Measurements from ENCODE around the gene RSU1.

Gene RSU1

GRCh38 chr10:16675334-16675733, 141.9 kb downstream of the RSU1 start:
- no peak for TF ChIP-seq CTCF (IDR thresholded peaks at IDR 0.05; ENCODE audit: low read depth, low read length, missing control alignments)
- DNase-seq (ENCODE audit: low read depth), result no peak
- no peak overlapping the region for H3K4me3 ChIP-seq (ENCODE audit: low read depth, low read length)

GRCh38 chr10:16674147-16674703, 143.0 kb downstream of the RSU1 start:
- in situ Hi-C loops (cut with HindIII; ENCODE audit: low sequenced_read_pairs), result no loop called here
- no peak for DNase-seq (ENCODE audit: low read depth)
- no peak overlapping the region for H3K4me3 ChIP-seq (ENCODE audit: low read depth, low read length)
- TF ChIP-seq CTCF (IDR thresholded peaks at IDR 0.05; ENCODE audit: low read depth, low read length, missing control alignments), result no peak

More at GRCh38 chr10:16675334-16675733, 141.9 kb downstream of the RSU1 start:
- in situ Hi-C loops (cut with HindIII; ENCODE audit: low sequenced_read_pairs), result no loop called here

GRCh38 chr10:16673443-16673842, 143.8 kb downstream of the RSU1 start:
- no peak for TF ChIP-seq CTCF (IDR thresholded peaks at IDR 0.05; ENCODE audit: low read depth, low read length, missing control alignments)
- DNase-seq (ENCODE audit: low read depth), result no peak
- in situ Hi-C loops (cut with HindIII; ENCODE audit: low sequenced_read_pairs), result no loop called here
- H3K4me3 ChIP-seq (ENCODE audit: low read depth, low read length), result no peak overlapping the region

- no peak overlapping the region for H3K4me3 ChIP-seq (ENCODE audit: low read depth, low read length)
- in situ Hi-C loops (cut with HindIII; ENCODE audit: low sequenced_read_pairs), result no loop called here
- no peak for DNase-seq (ENCODE audit: low read depth)
- TF ChIP-seq CTCF (IDR thresholded peaks at IDR 0.05; ENCODE audit: low read depth, low read length, missing control alignments), result no peak
These were observed 153.8 kb downstream of the RSU1 start for GRCh38 chr10:16663444-16663843.

GRCh38 chr10:16662923-16663322, 154.3 kb downstream of the RSU1 start:
- H3K4me3 ChIP-seq (ENCODE audit: low read depth, low read length), result no peak overlapping the region
- in situ Hi-C loops (cut with HindIII; ENCODE audit: low sequenced_read_pairs), result no loop called here
- TF ChIP-seq CTCF (IDR thresholded peaks at IDR 0.05; ENCODE audit: low read depth, low read length, missing control alignments), result no peak
- no peak for DNase-seq (ENCODE audit: low read depth)

- no peak overlapping the region for H3K4me3 ChIP-seq (ENCODE audit: low read depth, low read length)
- in situ Hi-C loops (cut with HindIII; ENCODE audit: low sequenced_read_pairs), result no loop called here
- TF ChIP-seq CTCF (IDR thresholded peaks at IDR 0.05; ENCODE audit: low read depth, low read length, missing control alignments), result no peak
- DNase-seq (ENCODE audit: low read depth), result no peak
These were observed 160.3 kb downstream of the RSU1 start for GRCh38 chr10:16656895-16657294.

Measured in astrocyte of the cerebellum (primary cell).